Uterus (tissue), 2 donors: ENCODE data around the gene ZNF821.

Experiments used
- CTCF ChIP-seq, 4 experiments: fragments of 200-600 bp in 2 of 4; fragments of 450-650 bp in 2 of 4; sonication (generic) in 2 of 4; IDR thresholded peaks; one replicate each; pipeline ENCODE4 v1.5.1; 2016 to 2019; ENCODE audit warnings: antibody characterized with exemption in 4 of 4, mild to moderate bottlenecking in 2 of 4, moderate library complexity in 1 of 4
- POLR2A ChIP-seq, 2 donors: fragments of 450-650 bp; IDR thresholded peaks; one replicate each; pipeline ENCODE4 v1.6.1; 2016; ENCODE audit warnings: antibody characterized with exemption in 2 of 2, mild to moderate bottlenecking in 1 of 2, moderate library complexity in 1 of 2

GRCh38 chr16:71882505-71883167 lies 1.3 kb downstream of the ZNF821 start:
- peak; percentile 76 to 95 (median 84) for TF ChIP-seq CTCF (IDR thresholded peaks at IDR 0.05)
- no peak for TF ChIP-seq POLR2A (IDR thresholded peaks at IDR 0.05)
